Stimulated activated CD4-positive, alpha-beta T cell treated with anti-CD3 and anti-CD28 coated beads, Interleukin-4, amount 100 ng/mL, for 4 hours (primary cell): ENCODE data around the gene RAD51B.
"Not testable (repeated sequence)": the region's sequence is repeated elsewhere in the genome, so short reads cannot be mapped to it uniquely, and the experiment has no call there.

Source experiments
- DNase-seq, 2 experiments: peaks; one replicate each; pipeline ENCODE4 v3.0.0-alpha.2; 2020

RAD51B gene

DNA sequence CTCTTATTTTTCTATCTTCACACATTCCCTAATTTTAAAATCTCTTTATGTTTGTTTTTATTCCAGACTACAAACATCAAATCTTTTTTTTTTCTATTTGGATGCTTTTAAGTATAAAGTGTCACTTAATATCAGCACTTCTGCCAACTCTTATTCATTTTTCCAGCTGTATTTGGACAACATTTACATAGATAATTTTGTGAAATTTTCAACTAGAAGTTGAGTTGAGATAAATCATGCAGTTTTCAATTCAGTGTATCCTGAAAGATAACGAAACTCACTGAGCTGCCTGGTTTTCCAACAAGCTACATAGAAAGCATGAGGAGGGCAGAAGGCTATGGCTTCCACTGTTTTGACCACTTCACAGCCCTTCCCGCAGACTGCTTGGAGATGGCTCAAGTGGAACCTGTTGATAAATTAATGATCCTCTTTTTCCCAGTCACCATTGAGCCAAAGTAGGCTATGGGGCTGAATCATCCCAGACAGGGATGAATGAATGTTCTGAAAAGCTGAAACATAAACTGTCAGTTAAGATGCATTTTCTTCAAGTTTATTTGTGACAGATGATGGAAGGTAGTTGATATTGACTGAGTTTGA is 213.9 kb downstream of the RAD51B start:
- DNase-seq = no peak

DNA sequence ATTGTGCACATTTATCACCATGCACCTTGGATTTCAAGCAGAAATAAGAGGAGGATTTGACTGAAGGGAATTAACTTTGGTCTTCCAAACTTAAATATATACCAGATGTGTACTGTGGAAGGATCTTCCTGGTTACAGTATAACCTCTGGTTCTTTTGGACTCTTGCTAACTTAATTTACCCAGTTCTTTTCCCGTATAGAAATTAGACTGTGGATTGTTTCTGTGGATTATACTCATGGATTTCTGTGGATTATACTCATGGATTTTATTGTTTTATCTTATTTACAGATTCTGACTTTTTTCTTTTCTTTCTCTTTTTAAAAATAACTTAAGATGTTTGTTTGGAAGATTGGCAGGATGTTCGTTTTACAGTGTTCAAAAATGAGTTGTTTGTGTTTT is 215.3 kb downstream of the RAD51B start:
- DNase-seq = no peak

DNA sequence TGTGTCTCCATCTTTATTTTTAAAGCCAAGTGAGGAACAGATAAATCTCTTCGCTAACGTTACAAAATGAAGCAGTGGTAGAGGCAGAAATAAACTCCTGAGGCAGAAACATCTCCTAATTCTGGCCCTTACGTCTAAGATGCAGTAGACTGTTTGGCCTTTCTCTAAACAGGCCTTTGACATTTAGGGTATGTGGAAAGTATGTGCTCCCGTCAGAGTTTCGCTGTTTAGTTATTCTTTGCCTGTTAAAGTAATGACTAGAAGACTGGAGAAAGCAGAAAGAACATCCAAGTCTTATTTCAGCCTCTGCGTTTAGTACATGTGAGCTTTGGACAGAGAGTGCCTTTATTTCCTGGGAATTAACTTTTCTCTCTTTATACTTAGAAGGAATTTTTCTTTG is 216.6 kb downstream of the RAD51B start:
- no peak for DNase-seq

DNA sequence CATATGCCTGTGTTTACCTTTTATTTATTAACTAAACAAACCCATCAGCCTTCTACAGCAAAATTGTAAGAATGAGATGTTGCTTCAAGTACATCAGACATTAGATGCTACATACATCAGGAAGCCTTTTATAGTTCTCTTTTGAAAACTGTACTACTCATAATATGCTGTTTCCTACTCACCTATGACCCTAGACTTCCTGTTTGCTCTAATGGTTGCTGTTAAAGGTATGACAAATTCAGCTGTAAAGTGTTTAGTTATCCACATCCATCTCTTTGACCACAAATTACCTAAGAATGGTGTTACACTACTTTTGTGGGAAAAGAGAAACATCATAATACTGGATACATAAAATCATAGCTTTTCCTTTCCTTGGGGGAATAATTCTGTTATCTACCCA is 220.0 kb downstream of the RAD51B start:
- no peak for DNase-seq

DNA sequence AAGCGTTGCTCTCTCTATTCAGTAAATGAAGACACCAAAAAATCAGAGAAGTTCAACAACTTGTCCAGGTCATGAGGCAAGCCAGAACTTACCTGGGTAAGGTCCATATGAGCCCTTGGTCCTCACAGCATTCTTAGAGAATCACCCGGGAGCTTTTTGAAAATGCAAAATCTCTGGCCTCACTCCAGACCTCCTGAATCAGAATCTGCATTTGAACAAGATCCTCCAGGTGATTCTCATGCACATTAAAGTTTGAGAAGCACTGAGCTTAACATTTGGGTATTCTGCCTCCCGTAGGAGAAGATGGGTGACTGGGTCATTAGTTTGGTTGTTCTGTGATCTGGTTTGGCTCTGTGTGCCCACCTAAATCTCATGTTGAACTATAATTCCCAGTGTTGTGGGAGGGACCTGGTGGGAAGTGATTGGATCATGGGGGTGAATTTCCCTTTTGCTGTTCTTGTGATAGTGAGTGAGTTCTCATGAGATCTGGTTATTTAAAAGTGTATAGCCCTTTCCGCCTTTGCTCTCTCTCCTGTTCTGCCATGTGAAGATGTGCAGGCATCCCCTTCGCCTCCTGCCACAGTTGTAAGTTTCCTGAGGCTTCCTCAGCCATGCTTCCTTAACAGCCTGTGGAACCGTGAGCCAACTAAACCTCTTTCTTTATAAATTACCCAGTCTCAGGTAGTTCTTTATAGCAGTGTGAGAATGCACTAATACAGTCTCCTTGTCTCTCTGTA is 221.2 kb downstream of the RAD51B start:
- no peak for DNase-seq

DNA sequence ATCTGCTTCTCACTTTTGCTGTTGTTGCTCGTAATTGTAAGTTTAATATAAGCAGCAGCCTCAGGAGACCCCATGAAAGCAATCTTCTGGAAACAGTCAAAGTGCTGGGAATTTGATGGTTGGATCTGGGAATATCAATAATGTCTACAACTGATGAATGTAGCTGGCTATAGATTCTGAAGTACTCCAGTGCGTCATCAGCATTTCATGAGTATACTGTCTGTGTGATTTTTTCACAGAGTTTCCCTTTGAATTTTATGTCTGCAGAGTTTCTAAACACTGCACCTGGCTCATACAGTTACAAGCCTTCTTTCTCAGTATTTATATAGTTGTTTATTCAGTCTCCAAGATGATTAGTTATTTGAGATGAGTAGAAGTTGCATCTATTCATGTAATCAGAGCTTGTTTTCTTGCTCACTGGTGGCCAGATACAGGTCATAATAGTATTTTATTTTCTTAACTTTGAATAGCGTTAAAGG is 222.3 kb downstream of the RAD51B start:
- DNase-seq = no peak

DNA sequence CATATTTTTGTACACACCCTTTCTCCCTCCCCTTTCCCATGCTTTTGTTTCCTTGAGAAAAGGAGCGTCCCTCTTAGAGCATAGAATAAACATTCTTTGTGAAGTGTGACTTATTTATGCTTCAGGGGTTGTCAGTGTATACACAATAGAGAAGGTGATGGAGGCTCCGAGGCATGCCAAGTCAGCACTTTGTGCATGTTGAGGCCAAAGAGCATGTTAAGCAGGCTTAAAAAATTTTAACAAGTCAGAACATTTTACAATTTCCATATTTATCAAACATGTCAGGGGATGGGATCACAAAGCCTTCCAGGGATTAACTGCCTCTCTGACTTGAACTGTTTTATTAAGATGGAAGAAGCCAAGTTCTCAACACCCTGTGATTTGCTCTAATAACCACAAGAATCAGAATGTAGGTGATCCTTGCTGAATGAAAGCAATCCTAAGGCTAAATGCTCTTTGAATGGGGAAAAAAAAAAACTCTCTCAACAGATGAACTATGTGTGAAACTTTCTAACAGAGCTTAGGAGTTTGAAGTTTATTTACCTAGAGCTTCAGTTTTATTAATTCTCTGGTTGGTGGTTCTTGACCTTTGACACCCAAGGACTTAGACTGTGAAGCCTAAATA is 223.1 kb downstream of the RAD51B start:
- DNase-seq = no peak

DNA sequence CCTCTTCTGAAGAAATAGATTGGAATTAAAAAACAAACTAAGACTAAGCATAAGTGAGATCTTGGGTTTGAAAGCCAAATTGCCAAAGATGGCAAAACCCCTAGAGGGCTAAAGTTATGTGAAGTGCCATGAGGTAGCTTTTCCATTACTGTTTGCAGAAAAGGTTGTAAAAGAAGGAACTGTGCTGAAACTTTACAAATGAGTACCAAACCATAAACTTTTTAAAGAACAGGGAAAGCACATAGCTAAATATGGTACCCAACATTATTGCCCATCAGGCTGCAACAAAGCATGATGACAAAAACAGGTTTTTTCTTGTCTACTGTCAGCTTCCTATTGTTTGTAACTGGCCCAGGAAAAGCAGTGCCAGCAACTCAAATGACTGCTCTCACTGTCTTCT is 224.2 kb downstream of the RAD51B start:
- no peak for DNase-seq

DNA sequence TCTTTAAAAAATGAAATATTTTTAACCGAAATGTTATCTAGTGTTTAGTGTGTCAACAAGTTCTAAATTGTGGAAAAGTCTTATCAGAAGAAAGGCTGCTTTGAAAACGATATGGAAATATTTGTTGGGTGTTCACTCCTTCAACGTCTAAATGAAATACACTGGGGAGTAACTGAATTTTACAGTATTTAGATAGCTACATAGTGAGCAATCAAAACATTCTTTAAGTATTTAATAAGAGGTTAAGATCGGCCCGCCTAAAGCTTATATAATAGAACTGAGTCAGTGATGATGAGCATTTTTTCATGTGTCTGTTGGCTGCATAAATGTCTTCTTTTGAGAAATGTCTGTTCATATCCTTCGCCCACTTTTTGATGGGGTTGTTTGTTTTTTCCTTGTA is 228.3 kb downstream of the RAD51B start:
- DNase-seq = no peak

DNA sequence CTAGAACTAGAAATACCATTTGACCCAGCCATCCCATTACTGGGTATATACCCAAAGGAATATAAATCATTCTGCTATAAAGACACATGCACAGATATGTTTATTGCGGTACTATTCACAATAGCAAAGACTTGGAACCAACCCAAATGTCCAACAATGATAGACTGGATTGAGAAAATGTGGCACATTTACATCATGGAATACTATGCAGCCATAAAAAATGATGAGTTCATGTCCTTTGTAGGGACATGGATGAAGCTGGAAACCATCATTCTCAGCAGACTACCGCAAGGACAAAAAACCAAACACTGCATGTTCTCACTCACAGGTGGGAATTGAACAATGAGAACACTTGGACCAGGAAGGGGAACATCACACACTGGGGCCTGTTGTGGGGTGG is 229.2 kb downstream of the RAD51B start:
- DNase-seq = not testable (repeated sequence)

DNA sequence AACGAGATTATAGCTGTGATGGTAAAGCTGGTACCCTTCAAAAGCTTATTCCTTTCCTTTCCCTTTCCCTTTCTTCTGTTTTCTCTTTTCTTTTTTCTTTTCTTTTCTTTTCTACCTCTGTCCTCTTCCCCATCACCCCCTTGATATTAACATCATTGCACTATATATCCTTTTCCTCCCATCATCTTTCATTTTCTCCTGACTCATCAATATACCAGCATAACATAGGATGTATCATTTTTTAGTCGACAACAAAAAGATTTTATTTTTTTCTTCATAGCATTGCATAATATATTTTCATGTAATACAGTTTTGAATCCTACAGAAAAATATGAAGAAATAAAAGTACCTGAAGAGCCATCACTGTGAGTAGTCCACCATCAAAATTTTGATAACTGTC is 230.6 kb downstream of the RAD51B start:
- no peak for DNase-seq

DNA sequence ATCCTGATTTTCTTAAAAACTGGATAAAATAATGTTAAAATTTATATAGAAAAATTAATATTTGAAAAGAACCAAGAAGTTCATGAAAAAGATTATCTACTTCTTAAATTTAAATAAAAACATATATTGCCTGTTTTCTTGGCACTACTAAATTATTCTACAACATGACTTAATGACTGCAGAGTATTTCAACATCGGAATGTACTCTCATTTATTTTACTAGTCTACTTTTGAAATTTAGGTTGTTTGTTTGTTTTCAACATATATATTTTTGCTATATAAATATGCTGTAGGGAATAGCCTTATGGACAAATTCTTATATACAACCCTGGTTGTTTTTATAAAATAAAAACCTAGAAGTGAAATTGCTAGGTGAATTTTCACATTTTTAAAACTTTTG is 231.6 kb downstream of the RAD51B start:
- DNase-seq = no peak

DNA sequence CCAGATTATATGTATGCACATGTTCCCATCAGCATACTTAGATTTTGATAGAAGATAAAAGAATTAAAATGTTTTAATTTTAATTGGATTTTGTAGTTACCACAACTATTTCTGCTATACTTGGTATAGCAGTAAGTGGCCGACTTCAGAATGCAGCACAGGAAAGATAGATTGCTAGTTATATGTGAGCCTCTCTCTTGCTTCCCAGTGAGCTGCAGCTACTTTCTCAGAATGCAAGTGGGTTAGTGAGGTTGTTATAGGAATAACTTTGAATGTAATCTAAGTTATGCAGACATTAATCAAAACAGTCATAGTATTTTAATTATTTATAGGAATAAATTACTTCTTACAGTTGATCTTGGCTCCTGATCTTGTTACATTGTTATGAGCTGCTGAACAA is 240.6 kb downstream of the RAD51B start:
- DNase-seq = no peak

DNA sequence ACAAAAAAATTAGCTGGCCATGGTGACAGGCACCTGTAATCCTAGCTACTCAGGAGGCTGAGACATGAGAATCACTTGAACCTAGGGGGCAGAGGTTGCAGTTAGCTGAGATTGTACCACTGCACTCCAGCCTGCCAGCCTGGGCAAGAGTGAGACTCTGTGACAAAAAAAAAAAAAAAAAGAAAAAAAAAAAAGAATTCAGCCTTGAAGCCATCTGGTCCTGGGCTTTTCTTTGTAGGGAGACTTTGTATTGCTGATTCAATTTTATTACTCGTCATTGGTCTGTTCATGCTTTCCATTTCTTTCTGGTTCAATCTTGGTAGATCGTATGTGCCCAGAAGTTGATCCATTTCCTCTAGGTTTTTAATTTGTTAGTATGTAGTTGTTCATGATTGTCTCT is 243.1 kb downstream of the RAD51B start:
- no peak for DNase-seq

DNA sequence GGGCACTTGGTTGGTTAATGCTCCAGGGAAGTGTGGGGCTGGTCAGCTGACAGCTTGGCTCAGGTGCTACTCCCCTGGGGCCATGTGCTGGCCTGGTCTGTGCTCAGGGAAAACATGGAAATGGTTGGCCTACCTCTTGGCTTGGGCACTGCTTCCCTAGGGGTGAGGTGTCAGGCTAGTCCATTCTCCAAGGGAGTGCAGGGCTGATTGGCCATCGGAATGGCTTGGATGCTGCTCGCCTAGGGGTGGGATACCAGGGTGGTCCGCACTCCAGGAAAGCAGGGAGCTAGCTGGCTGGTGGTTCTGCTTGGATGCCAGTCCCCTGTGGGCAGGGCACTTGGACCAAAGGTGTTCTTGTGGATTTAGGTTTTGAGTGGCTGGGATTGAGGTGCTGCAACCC is 245.7 kb downstream of the RAD51B start:
- no peak for DNase-seq

DNA sequence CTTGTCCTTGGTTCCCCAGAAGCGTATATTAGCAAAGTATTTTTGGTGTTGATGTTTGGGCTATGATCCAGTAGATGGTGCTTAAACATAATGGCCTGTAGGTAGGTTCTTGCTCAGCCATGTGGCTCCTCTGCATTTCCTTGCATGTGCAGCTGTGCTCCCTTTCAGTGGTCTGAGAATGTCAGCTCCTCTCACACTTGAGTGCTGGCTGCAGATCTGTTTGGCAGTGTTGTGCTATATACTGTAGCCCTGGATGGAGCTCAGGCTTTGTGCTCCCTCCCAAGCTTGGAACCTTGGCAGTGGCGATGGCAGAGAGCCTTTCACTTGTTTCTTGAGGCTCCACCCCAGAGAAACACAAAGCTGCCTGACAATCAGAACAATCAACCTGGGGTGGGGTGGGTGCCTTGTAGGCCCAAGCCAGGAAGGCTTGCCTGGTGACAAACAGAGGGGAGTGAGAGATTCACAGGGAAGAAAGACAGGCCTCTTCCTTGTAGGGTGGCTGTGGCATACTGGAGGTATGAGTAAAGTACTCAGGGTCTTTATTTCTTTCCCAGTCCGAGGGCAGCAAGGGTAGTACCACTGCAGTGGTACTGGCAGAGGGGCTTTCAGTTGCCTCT is 255.3 kb downstream of the RAD51B start:
- no peak for DNase-seq

DNA sequence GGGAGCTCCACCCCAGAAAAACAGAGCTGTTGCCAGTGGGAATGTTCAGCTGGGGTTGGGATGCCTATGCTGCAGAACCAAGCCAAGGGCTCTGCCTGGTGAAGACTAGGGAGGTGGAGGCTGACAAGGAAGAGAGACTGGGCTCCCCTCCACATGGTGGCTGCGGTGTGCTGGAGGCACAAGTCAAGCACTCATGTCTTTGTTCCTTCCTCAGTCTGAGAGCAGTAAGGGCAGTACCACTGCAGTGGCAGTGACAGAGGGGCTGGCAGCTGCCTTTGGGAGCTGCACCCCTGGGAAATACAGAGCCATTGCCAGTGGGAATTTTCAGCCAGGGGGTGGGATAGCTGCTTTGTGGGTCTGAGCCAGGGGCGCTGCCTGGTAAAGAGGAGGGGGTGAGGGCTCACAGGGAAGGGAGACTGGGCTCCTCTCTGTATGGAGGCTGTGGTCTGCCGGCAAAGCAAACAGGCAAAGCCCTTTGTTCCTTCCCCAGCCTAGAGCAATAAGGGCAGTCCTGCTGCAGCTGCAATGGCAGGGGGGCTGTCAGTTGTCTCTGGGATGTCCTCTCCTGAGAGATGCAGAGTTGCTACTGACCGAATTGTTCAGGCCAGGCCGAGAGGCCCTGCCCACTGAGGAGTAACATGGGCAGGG is 255.9 kb downstream of the RAD51B start:
- DNase-seq = no peak

DNA sequence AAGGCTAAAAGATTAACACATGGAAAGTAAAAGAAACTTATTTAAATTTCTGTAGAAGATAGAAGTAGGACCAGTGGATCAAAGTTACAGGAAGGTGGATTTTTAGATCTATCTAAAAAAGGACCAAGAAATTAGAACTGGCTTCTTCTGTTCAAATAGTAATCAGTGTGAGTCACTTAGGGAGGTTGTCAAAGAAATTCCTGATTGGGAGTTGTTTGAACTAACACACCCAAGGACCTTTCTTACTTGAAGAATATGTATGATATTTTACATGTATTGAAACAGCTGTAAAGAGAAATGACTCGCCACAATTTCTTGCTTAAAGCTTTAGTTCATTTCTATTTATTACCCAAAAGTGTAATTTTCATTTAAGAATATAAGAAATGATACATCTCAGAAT is 256.9 kb downstream of the RAD51B start:
- no peak for DNase-seq

DNA sequence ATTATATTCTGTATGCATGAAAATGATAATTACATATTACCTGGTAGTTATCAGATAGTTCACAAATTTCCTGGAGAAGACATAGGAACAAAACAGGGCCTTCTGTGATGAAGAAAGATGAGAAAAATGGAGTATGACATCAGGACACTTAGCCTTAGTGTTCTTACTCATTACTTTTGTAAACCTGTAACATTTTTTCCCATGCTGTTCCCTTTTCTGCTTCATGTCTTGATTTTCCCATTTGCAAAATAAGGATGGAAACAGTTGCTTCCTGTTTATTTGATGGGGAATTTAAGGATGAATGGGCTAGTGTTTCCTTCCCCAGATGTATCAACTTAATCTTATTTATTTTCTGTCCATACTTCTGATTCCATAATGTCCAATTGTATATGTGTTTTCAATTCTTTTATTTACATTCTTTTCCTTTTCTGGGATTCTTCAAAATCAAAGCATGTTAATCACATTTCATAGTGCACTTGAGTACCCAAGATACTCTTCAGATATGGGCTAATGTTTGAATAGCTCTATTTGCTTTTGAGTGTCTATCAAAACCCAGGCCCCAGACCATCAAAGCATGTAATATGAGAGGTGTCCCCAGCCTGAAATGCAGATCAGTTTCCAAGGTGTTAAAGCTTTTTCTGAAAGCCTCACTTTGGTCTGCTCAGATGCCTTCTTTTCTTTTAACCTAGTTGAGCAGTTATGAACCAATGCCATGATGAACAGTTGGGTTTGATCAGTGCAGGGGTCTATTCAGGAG is 260.5 kb downstream of the RAD51B start:
- DNase-seq = no peak

DNA sequence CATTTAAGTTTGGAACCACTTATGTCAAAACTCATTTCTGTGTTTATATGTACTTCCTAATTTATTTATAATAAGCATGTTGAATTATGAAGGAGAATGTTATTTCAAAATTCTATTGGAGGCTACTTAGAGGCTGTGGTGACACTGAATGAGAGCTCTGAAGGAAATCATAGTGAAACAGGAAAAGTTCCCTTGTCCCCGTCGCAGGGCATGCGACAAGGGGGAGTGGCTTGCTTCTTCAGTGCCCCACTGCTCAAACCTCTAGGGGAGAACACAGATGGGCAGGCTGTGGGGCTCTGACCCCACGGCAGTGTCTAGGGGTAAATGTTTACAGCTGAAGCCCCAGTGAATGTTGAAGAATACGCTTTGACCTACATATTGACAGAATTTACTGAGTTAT is 261.9 kb downstream of the RAD51B start:
- no peak for DNase-seq

DNA sequence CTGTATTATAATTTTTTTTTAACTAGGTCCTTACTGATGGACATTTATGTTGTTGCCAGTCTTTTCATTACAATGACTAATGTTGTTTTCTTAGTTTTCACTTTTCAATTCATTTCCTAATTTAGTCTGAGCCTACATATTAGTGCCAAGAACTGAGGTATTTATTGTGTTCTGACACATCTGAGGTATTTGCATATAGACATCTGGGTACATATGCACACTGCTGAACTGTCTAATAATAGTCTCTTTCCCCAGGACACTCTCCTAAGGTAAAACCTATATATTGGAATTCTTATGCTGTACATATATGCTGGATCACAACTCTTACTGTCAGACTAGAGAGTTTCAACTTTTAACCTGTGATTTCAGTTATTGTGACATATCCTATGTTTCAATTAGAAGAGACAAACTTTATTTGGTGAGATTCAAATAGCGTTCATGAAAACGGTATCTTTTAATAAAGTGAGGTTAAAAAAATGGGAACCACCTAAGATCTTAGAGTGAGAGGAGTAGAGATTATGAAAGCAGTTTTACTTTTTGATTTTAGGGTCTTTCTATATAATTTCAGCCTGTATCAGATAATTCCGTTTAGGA is 263.2 kb downstream of the RAD51B start:
- DNase-seq = no peak

DNA sequence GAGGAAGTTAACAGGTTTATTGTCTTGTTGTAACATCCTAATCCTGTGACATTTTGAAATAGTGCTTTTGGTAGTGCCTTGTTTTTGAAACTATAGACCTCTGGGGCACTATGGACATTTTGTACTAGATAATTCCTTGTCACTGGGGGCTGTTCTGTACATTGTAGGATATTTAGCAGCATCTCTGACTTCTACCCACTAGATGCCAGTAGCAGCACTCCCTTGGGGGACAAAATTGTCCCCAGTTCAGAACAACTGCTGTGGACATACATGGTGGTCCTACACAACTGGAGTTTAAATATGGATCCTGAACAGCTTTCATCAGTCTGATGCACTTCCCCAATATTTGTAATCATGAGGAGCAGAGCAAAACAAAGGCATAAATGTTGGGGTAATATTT is 264.7 kb downstream of the RAD51B start:
- DNase-seq = no peak
